Sigmoid colon (tissue), 7 donors: ENCODE measurements around the gene ANGPTL4. TPM values are rescaled to one million over a fixed set of nuclear protein-coding genes. Genes with fewer than 3 reads are reported as not detected.
A peak's percentile ranks its signal among the peaks of the same experiment; 100 is the strongest.

Experiments
- DNase-seq: peaks from one replicate; pipeline ENCODE4 v3.0.0-alpha.2; 2019
- H3K27ac ChIP-seq, 4 donors: fragments of 200-600 bp; sonication (generic); one replicate each; pipeline ENCODE4 v1.5.1; 2016 to 2019; ENCODE audit warnings: mild to moderate bottlenecking in 1 of 4
- H3K27me3 ChIP-seq, 3 donors: fragments of 200-600 bp; sonication (generic); one replicate each; pipeline ENCODE4 v1.5.1; 2019; ENCODE audit warnings: mild to moderate bottlenecking in 1 of 3
- H3K36me3 ChIP-seq, 4 donors: fragments of 200-600 bp; sonication (generic); one replicate each; pipeline ENCODE4 v1.5.1; 2016 to 2019
- H3K4me1 ChIP-seq, 4 donors: fragments of 200-600 bp; sonication (generic); one replicate each; pipeline ENCODE4 v1.5.1; 2017 to 2019
- H3K4me3 ChIP-seq, 4 donors: fragments of 200-600 bp; sonication (generic); one replicate each; pipeline ENCODE4 v1.5.1; 2017 to 2019; ENCODE audit warnings: mild to moderate bottlenecking in 2 of 4, moderate library complexity in 1 of 4
- H3K9me3 ChIP-seq, 4 donors: fragments of 200-600 bp in 3 of 4; sonication (generic) in 3 of 4; one replicate each; pipeline versions ENCODE4 v1.5.1 to v1.6.1; 2013 to 2019
- CTCF ChIP-seq, 4 experiments: fragments of 450-650 bp in 3 of 4; fragments of 200-600 bp in 1 of 4; IDR thresholded peaks; one replicate each; pipeline ENCODE4 v1.5.1; 2016 to 2019; ENCODE audit warnings: antibody characterized with exemption in 4 of 4, mild to moderate bottlenecking in 3 of 4, moderate library complexity in 2 of 4
- EP300 ChIP-seq, 4 donors: sonication (generic); formaldehyde crosslinking; IDR thresholded peaks; one replicate each; pipeline ENCODE4 v1.6.1; 2017; ENCODE audit warnings: antibody characterized with exemption in 4 of 4
- POLR2A ChIP-seq, 2 donors: fragments of 450-650 bp; IDR thresholded peaks; one replicate each; pipeline ENCODE4 v1.6.1; 2016; ENCODE audit warnings: antibody characterized with exemption in 2 of 2, mild to moderate bottlenecking in 2 of 2, moderate library complexity in 2 of 2
- POLR2AphosphoS5 ChIP-seq, 4 donors: sonication (generic); formaldehyde crosslinking; IDR thresholded peaks; one replicate each; pipeline ENCODE4 v1.6.1; 2017; ENCODE audit warnings: antibody characterized with exemption in 4 of 4
- WGBS, 2 donors: extraction: QIAGEN DNeasy Blood & Tissue Kit; methylation state at CpG; one replicate each; pipeline ENCODE4 v1.1.7; 2013; 5-methylcytosine and 5-hydroxymethylcytosine counted together
- intact Hi-C: fragments of 100-400 bp; cut with DNase I; formaldehyde crosslinking; loops from one replicate; pipeline ENCODE4 v1.15.1; 2023
- polyA plus RNA-seq, 3 donors: library from polyadenylated mRNA; stranded (reverse); fragments of 200-250 nt; gene quantifications; one replicate each; pipeline ENCODE4 v1.2.3, GENCODE V29; 2013
- total RNA-seq, 4 donors: library from RNA; depleted of rRNA; stranded (reverse); fragments of >200 nt; gene quantifications; one replicate each; pipeline ENCODE4 v1.1.0, GENCODE V29; 2016
- donor health status: healthy with polysubstance abuse.
- donor health status: Bipolar disorder and iron deficiency.
- donor health status: healthy.

ANGPTL4 gene
- total and polyA plus RNA-seq, 7 donors, result 2.3 to 31.6 (median 10.3) TPM

GRCh38 chr19:8329996-8330395 lies 34.0 kb upstream of the ANGPTL4 start:
- intact Hi-C loops, result no loop called here
- no peak for TF ChIP-seq POLR2AphosphoS5 (IDR thresholded peaks at IDR 0.05)
- TF ChIP-seq POLR2A (IDR thresholded peaks at IDR 0.05), result no peak
- TF ChIP-seq CTCF (IDR thresholded peaks at IDR 0.05), result no peak
- TF ChIP-seq EP300 (IDR thresholded peaks at IDR 0.05), result no peak
- Histone ChIP-seq H3K27me3 (peaks cover 19 to 29% (median 23%) of the 10 kb centered on the region in 3 donors), H3K36me3 (no peaks in the 10 kb centered on the region), H3K9me3 (peaks cover 0 to 3% (median 0%) of the 10 kb centered on the region in 4 donors), H3K4me3 (no peak overlapping the region), H3K4me1 (peaks cover 0 to 18% (median 17%) of the 10 kb centered on the region in 4 donors), H3K27ac (no peak overlapping the region)
- DNase-seq, result no peak
- WGBS, 2 donors, result 52 to 81% methylated on average over 3 of the region's 3 CpGs

GRCh38 chr19:8331263-8331845 lies 32.6 kb upstream of the ANGPTL4 start:
- intact Hi-C loops, result no loop called here
- H3K4me1 ChIP-seq, result peaks cover 0 to 26% (median 21%) of the 10 kb centered on the region in 4 donors
- H3K27ac ChIP-seq, result no peak overlapping the region
- TF ChIP-seq POLR2A (IDR thresholded peaks at IDR 0.05) (no peak), POLR2AphosphoS5 (IDR thresholded peaks at IDR 0.05) (no peak), EP300 (IDR thresholded peaks at IDR 0.05) (no peak), CTCF (IDR thresholded peaks at IDR 0.05) (no peak)
- H3K36me3 ChIP-seq, result no peaks in the 10 kb centered on the region
- peaks cover 28 to 43% (median 34%) of the 10 kb centered on the region in 3 donors for H3K27me3 ChIP-seq
- 68 to 82% methylated on average over 8 of the region's 8 CpGs for WGBS, 2 donors
- no peak for DNase-seq
- peaks cover 0 to 3% (median 0%) of the 10 kb centered on the region in 4 donors for H3K9me3 ChIP-seq
- H3K4me3 ChIP-seq, result no peak overlapping the region

- intact Hi-C loops, result no loop called here
- Histone ChIP-seq H3K36me3 (no peaks in the 10 kb centered on the region), H3K4me1 (peaks cover 0 to 26% (median 21%) of the 10 kb centered on the region in 4 donors), H3K27ac (peak overlapping the region in 1 of 4 donors; percentile 20), H3K27me3 (peaks cover 28 to 58% (median 38%) of the 10 kb centered on the region in 3 donors), H3K9me3 (no peaks in the 10 kb centered on the region), H3K4me3 (no peak overlapping the region)
- DNase-seq, result no peak
- no peak for TF ChIP-seq POLR2AphosphoS5 (IDR thresholded peaks at IDR 0.05)
- WGBS, 2 donors, result 10 to 26% methylated on average over 52 of the region's 52 CpGs
These were observed 30.8 kb upstream of the ANGPTL4 start for GRCh38 chr19:8332976-8333766.

- Histone ChIP-seq H3K4me1 (peaks cover 0 to 26% (median 21%) of the 10 kb centered on the region in 4 donors), H3K36me3 (no peaks in the 10 kb centered on the region), H3K4me3 (no peak overlapping the region), H3K9me3 (no peaks in the 10 kb centered on the region), H3K27me3 (peaks cover 28 to 58% (median 38%) of the 10 kb centered on the region in 3 donors), H3K27ac (no peak overlapping the region)
- no peak for DNase-seq
- TF ChIP-seq EP300 (IDR thresholded peaks at IDR 0.05), result no peak
- no peak for TF ChIP-seq POLR2AphosphoS5 (IDR thresholded peaks at IDR 0.05)
- TF ChIP-seq CTCF (IDR thresholded peaks at IDR 0.05), result no peak
- TF ChIP-seq POLR2A (IDR thresholded peaks at IDR 0.05), result no peak
- intact Hi-C loops, result no loop called here
- 9 to 22% methylated on average over 48 of the region's 48 CpGs for WGBS, 2 donors
These were observed 30.0 kb upstream of the ANGPTL4 start for GRCh38 chr19:8333767-8334457.
